ENCODE results near the gene SGCB. TPM values are rescaled to one million over a fixed set of nuclear protein-coding genes. Genes with fewer than 3 reads are reported as not detected.

The SGCB gene
- polyA plus RNA-seq, 2 of the 4 experiments (the other 2 are of a cell fraction) = 20.9 to 25.1 TPM

GRCh38 chr4:52016981-52017380 is 21.1 kb downstream of the SGCB start:
- Histone ChIP-seq H3K27ac (no peak overlapping the region), H3K4me1 (peaks cover 10% of the 10 kb centered on the region; the same call in 1 of the 3 replicates), H3K4me3 (no peak overlapping the region), H3K4me2 (no peak overlapping the region), H3K9me3 (no peaks in the 10 kb centered on the region)
- no peak for DNase-seq (ENCODE audit: low read depth in 1 of 2, low spot score in 1 of 2)
- CTCF ChIA-PET = no interaction called here
- POLR2A ChIA-PET = no interaction called here
- FAIRE-seq = no peak
- TF ChIP-seq ATOH8 (CRISPR knock-in tag; IDR thresholded peaks at IDR 0.05; ENCODE audit: low read depth) = no peak
- no peak for TF ChIP-seq ZSCAN20 (CRISPR knock-in tag; IDR thresholded peaks at IDR 0.05)
- TF ChIP-seq FOXS1 (CRISPR knock-in tag; IDR thresholded peaks at IDR 0.05) = no peak
- TF ChIP-seq, protein P1, sequence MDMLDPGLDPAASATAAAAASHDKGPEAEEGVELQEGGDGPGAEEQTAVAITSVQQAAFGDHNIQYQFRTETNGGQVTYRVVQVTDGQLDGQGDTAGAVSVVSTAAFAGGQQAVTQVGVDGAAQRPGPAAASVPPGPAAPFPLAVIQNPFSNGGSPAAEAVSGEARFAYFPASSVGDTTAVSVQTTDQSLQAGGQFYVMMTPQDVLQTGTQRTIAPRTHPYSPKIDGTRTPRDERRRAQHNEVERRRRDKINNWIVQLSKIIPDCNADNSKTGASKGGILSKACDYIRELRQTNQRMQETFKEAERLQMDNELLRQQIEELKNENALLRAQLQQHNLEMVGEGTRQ (IDR thresholded peaks at IDR 0.05) = no peak
- no peak for TF ChIP-seq ZC3H11A (IDR thresholded peaks at IDR 0.05)
- TF ChIP-seq PBX3 (IDR thresholded peaks at IDR 0.05) = no peak
- TF ChIP-seq FOSL2 (IDR thresholded peaks at IDR 0.05) = no peak
- no peak for TF ChIP-seq FOSL2 (CRISPR knock-in tag; IDR thresholded peaks at IDR 0.05)
- no peak for TF ChIP-seq FOSB (CRISPR knock-in tag; IDR thresholded peaks at IDR 0.05)
- TF ChIP-seq, protein P2, sequence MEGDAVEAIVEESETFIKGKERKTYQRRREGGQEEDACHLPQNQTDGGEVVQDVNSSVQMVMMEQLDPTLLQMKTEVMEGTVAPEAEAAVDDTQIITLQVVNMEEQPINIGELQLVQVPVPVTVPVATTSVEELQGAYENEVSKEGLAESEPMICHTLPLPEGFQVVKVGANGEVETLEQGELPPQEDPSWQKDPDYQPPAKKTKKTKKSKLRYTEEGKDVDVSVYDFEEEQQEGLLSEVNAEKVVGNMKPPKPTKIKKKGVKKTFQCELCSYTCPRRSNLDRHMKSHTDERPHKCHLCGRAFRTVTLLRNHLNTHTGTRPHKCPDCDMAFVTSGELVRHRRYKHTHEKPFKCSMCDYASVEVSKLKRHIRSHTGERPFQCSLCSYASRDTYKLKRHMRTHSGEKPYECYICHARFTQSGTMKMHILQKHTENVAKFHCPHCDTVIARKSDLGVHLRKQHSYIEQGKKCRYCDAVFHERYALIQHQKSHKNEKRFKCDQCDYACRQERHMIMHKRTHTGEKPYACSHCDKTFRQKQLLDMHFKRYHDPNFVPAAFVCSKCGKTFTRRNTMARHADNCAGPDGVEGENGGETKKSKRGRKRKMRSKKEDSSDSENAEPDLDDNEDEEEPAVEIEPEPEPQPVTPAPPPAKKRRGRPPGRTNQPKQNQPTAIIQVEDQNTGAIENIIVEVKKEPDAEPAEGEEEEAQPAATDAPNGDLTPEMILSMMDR (IDR thresholded peaks at IDR 0.05) = no peak
- TF ChIP-seq KDM5A (IDR thresholded peaks at IDR 0.05) = no peak
- TF ChIP-seq EHF (CRISPR knock-in tag; IDR thresholded peaks at IDR 0.05) = no peak
- TF ChIP-seq RFX5 (IDR thresholded peaks at IDR 0.05) = no peak
- no peak for TF ChIP-seq MAX (IDR thresholded peaks at IDR 0.05)
- no peak for TF ChIP-seq TP53 (CRISPR knock-in tag; IDR thresholded peaks at IDR 0.05)
- no peak for TF ChIP-seq CHD4 (IDR thresholded peaks at IDR 0.05; ENCODE audit: borderline replicate concordance)
- TF ChIP-seq KDM1A (IDR thresholded peaks at IDR 0.05; ENCODE audit: low read depth) = no peak
- no peak for TF ChIP-seq SMC3 (IDR thresholded peaks at IDR 0.05)
- no peak for TF ChIP-seq ZNF302 (CRISPR knock-in tag; IDR thresholded peaks at IDR 0.05)
- no peak for TF ChIP-seq HMGXB4 (CRISPR knock-in tag; IDR thresholded peaks at IDR 0.05; ENCODE audit: borderline replicate concordance)
- no peak for TF ChIP-seq CBX8 (IDR thresholded peaks at IDR 0.05)
- no peak for ATAC-seq
- WGBS (ENCODE audit: missing lambda C conversion rate) = 77% methylated on average over 3 of the region's 3 CpGs

GRCh38 chr4:52015366-52015765 is 22.7 kb downstream of the SGCB start:
- POLR2A ChIA-PET = no interaction called here
- no peak for DNase-seq (ENCODE audit: low read depth in 1 of 2, low spot score in 1 of 2)
- ATAC-seq = no peak
- Histone ChIP-seq H3K4me3 (no peak overlapping the region), H3K9me3 (no peaks in the 10 kb centered on the region), H3K27ac (no peak overlapping the region), H3K4me2 (no peak overlapping the region), H3K4me1 (peaks cover 5% of the 10 kb centered on the region; the same call in 1 of the 3 replicates)
- FAIRE-seq = no peak
- CTCF ChIA-PET = interaction anchor here (1.5 kb wide), 1 partner anchor 120 kb away, joined by 9 read pairs; no protein-coding TSS in a partner anchor
- WGBS (ENCODE audit: missing lambda C conversion rate) = 82% methylated on average over 7 of the region's 7 CpGs
- TF ChIP-seq MAZ (IDR thresholded peaks at IDR 0.05; ENCODE audit: borderline replicate concordance, low read depth, low read length) (no peak), RAD21 (conservative IDR thresholded peaks at IDR 0.05 in 1 of 2, IDR thresholded peaks at IDR 0.05 in 1 of 2) (peak in 1 of 2 experiments; percentile 29; a peak in 2 of 5 replicates)
